ENCODE measurements around the gene SCYL1. TPM values are rescaled to one million over a fixed set of nuclear protein-coding genes. Genes with fewer than 3 reads are reported as not detected.
A peak's percentile ranks its signal among the peaks of the same experiment; 100 is the strongest.

SCYL1 gene
- total and polyA plus RNA-seq, 8 donors = 51.7 to 82.5 (median 60.9) TPM

GRCh38 chr11:65537296-65537597 lies 12.4 kb downstream of the SCYL1 start:
- ATAC-seq (no peak), DNase-seq (no peak)
- Histone ChIP-seq H3K9me3 (no peaks in the 10 kb centered on the region), H3K4me1 (peaks cover 13 to 30% of the 10 kb centered on the region in 2 donors), H3K36me3 (peaks cover 0 to 76% of the 10 kb centered on the region in 2 donors), H3K4me3 (no peak overlapping the region), H3K27ac (no peak overlapping the region), H3K27me3 (no peaks in the 10 kb centered on the region)
- TF ChIP-seq CTCF (IDR thresholded peaks at IDR 0.05) = no peak
- intact Hi-C loops (cut with DNase I) = no loop called here

- ATAC-seq (no peak), DNase-seq (no peak)
- Histone ChIP-seq H3K27ac (no peak overlapping the region), H3K27me3 (no peaks in the 10 kb centered on the region), H3K36me3 (peaks cover 0 to 71% of the 10 kb centered on the region in 2 donors), H3K4me3 (no peak overlapping the region), H3K4me1 (peaks cover 13 to 30% of the 10 kb centered on the region in 2 donors), H3K9me3 (no peaks in the 10 kb centered on the region)
- intact Hi-C loops (cut with DNase I) = no loop called here
- TF ChIP-seq CTCF (IDR thresholded peaks at IDR 0.05) = no peak
Observed at GRCh38 chr11:65537620-65538231, 12.8 kb downstream of the SCYL1 start.

GRCh38 chr11:65538232-65538914 lies 13.5 kb downstream of the SCYL1 start:
- intact Hi-C loops (cut with DNase I) = no loop called here
- Histone ChIP-seq H3K9me3 (no peaks in the 10 kb centered on the region), H3K27me3 (no peaks in the 10 kb centered on the region), H3K4me1 (peaks cover 13 to 30% of the 10 kb centered on the region in 2 donors), H3K27ac (no peak overlapping the region), H3K36me3 (peaks cover 0 to 64% of the 10 kb centered on the region in 2 donors), H3K4me3 (no peak overlapping the region)
- TF ChIP-seq CTCF (IDR thresholded peaks at IDR 0.05) = no peak
- ATAC-seq (no peak), DNase-seq (no peak)

GRCh38 chr11:65538915-65539743 lies 14.2 kb downstream of the SCYL1 start:
- intact Hi-C loops (cut with DNase I) = no loop called here
- no peaks in the 10 kb centered on the region for H3K27me3 ChIP-seq
- peaks cover 13 to 30% of the 10 kb centered on the region in 2 donors for H3K4me1 ChIP-seq
- no peak for ATAC-seq
- peak overlapping the region; percentile 37 to 47 for H3K4me3 ChIP-seq
- no peak for DNase-seq
- H3K27ac ChIP-seq = peak overlapping the region in 1 of 2 donors; percentile 85
- peaks cover 0 to 57% of the 10 kb centered on the region in 2 donors for H3K36me3 ChIP-seq
- no peak for TF ChIP-seq CTCF (IDR thresholded peaks at IDR 0.05)
- no peaks in the 10 kb centered on the region for H3K9me3 ChIP-seq

All from left lung (tissue), 10 donors.